Naive thymus-derived CD4-positive, alpha-beta T cell (primary cell): ENCODE measurements around the gene PAEP. TPM values are rescaled to one million over a fixed set of nuclear protein-coding genes. Genes with fewer than 3 reads are reported as not detected.

Experiments
- ATAC-seq: fragments of 150-1000 bp; cut with Tn5 transposase; 2 replicates; pipeline ENCODE4 v1.10.0; 2021; ENCODE audit warnings: mild to moderate bottlenecking, moderate library complexity
- CTCF ChIA-PET: fragments of 350-600 bp; sonication (Branson Sonifier 250); formaldehyde crosslinking; loops from one replicate; lab custom pipeline; 2021; ENCODE audit warnings: antibody characterized with exemption; lab: Charles Lee
- POLR2A ChIA-PET: fragments of 350-600 bp; sonication (Branson Sonifier 250); formaldehyde crosslinking; loops from one replicate; lab custom pipeline; 2021; ENCODE audit warnings: antibody characterized with exemption, inconsistent platforms; lab: Charles Lee
- DNase-seq, 9 donors: peaks; one replicate each; pipeline versions ENCODE4 v3.0.0 to v3.0.0-alpha.2; 2020 to 2022; ENCODE audit warnings: mixed read lengths in 1 of 9
- H3K27ac ChIP-seq: one replicate; pipeline ENCODE4 v1.7.0; 2013; ENCODE audit warnings: mild to moderate bottlenecking, low read depth, low read length, moderate library complexity
- H3K27me3 ChIP-seq, 2 donors: one replicate each; pipeline ENCODE4 v1.7.0; 2013; ENCODE audit warnings: low read length in 2 of 2, mild to moderate bottlenecking in 2 of 2, moderate library complexity in 2 of 2; ENCODE audit not compliant: control insufficient read depth in 2 of 2, insufficient read depth in 2 of 2
- H3K36me3 ChIP-seq, 3 experiments: 1 replicate in 2 of 3; 2 replicates in 1 of 3; pipeline ENCODE4 v1.7.0; 2013; ENCODE audit warnings: low read length in 3 of 3, mild to moderate bottlenecking in 3 of 3, moderate library complexity in 1 of 3; ENCODE audit not compliant: insufficient read depth in 3 of 3, control insufficient read depth in 2 of 3
- H3K4me1 ChIP-seq, 2 donors: one replicate each; pipeline ENCODE4 v1.7.0; 2013; ENCODE audit warnings: low read length in 2 of 2, mild to moderate bottlenecking in 2 of 2, moderate library complexity in 1 of 2; ENCODE audit not compliant: control insufficient read depth in 2 of 2, insufficient read depth in 2 of 2
- H3K4me3 ChIP-seq: 2 replicates; pipeline ENCODE4 v1.7.0; 2013; ENCODE audit warnings: mild to moderate bottlenecking, low read length
- H3K9me3 ChIP-seq, 3 experiments: 1 replicate in 2 of 3; 2 replicates in 1 of 3; pipeline ENCODE4 v1.7.0; 2013; ENCODE audit warnings: low read length in 3 of 3; ENCODE audit not compliant: control insufficient read depth in 2 of 3
- H3K27ac Mint-ChIP-seq, 9 donors: one replicate each; pipeline ENCODE4 v1.8.0; 2020 to 2022; ENCODE audit warnings: mixed read lengths in 9 of 9, mild to moderate bottlenecking in 8 of 9, moderate library complexity in 5 of 9, inconsistent platforms in 2 of 9
- H3K27me3 Mint-ChIP-seq, 5 donors: one replicate each; pipeline ENCODE4 v1.8.0; 2021 to 2022; ENCODE audit warnings: mixed read lengths in 5 of 5, mild to moderate bottlenecking in 1 of 5
- H3K36me3 Mint-ChIP-seq, 5 donors: one replicate each; pipeline ENCODE4 v1.8.0; 2020 to 2022; ENCODE audit warnings: mixed read lengths in 5 of 5, mild to moderate bottlenecking in 3 of 5, inconsistent platforms in 1 of 5
- H3K4me1 Mint-ChIP-seq, 7 donors: one replicate each; pipeline ENCODE4 v1.8.0; 2020 to 2022; ENCODE audit warnings: mixed read lengths in 7 of 7, mild to moderate bottlenecking in 3 of 7, inconsistent platforms in 1 of 7
- H3K4me3 Mint-ChIP-seq, 10 donors: one replicate each; pipeline ENCODE4 v1.8.0; 2020 to 2022; ENCODE audit warnings: mild to moderate bottlenecking in 10 of 10, mixed read lengths in 10 of 10, moderate library complexity in 6 of 10, inconsistent platforms in 2 of 10
- H3K9me3 Mint-ChIP-seq, 11 donors: one replicate each; pipeline ENCODE4 v1.8.0; 2020 to 2022; ENCODE audit warnings: mixed read lengths in 11 of 11, mild to moderate bottlenecking in 4 of 11, inconsistent platforms in 1 of 11, moderate library complexity in 1 of 11
- intact Hi-C, 2 donors: fragments of 100-400 bp; cut with micrococcal nuclease; formaldehyde crosslinking; loops; one replicate each; pipeline ENCODE4 v1.15.1; 2023
- polyA plus RNA-seq, 2 donors: library from polyadenylated mRNA; unstranded; fragments of 300-500 nt; fragmentation: Illumina TruSeq; gene quantifications; one replicate each; pipeline ENCODE4 v1.2.3, GENCODE V29; 2021
- total RNA-seq, 6 experiments: library from RNA in 5 of 6; stranded (reverse) in 5 of 6; gene quantifications; 1 replicate in 5 of 6; 2 replicates in 1 of 6; pipeline ENCODE4 v1.2.3 and lab custom pipeline; 2021 to 2026

Gene PAEP
- total and polyA plus RNA-seq, 7 experiments from 2014 or later: not detected

- Mint-ChIP-seq H3K4me1 (no peaks in the 10 kb centered on the region), H3K4me3 (no peak overlapping the region), H3K27me3 (peaks cover 0 to 25% (median 12%) of the 10 kb centered on the region in 5 donors), H3K27ac (no peak overlapping the region), H3K36me3 (no peaks in the 10 kb centered on the region), H3K9me3 (peaks cover 0 to under 1% (median 0%) of the 10 kb centered on the region in 11 donors)
- ATAC-seq: no peak
- H3K27ac ChIP-seq: no peak overlapping the region
- CTCF ChIA-PET: no interaction called here
- DNase-seq: no peak
- POLR2A ChIA-PET: no interaction called here
- no peaks in the 10 kb centered on the region for H3K9me3 ChIP-seq
- intact Hi-C loops: no loop called here
- H3K36me3 ChIP-seq: no peaks in the 10 kb centered on the region
- H3K4me1 ChIP-seq: no peaks in the 10 kb centered on the region
- no peaks in the 10 kb centered on the region for H3K27me3 ChIP-seq
- H3K4me3 ChIP-seq: no peak overlapping the region
Observed at GRCh38 chr9:135588371-135588770, 26.8 kb downstream of the PAEP start.

- H3K4me3 Mint-ChIP-seq: no peak overlapping the region
Observed at GRCh38 chr9:135588886-135589595, 27.5 kb downstream of the PAEP start.

GRCh38 chr9:135589596-135590485, 28.3 kb downstream of the PAEP start:
- no peaks in the 10 kb centered on the region for H3K4me1 ChIP-seq
- ChIA-PET POLR2A (no interaction called here), CTCF (no interaction called here)
- no peak for DNase-seq
- no peak for ATAC-seq
- peaks cover under 1 to 25% (median 15%) of the 10 kb centered on the region in 5 donors for H3K27me3 Mint-ChIP-seq
- H3K9me3 Mint-ChIP-seq: peaks cover 0 to 2% (median 0%) of the 10 kb centered on the region in 11 donors
- peak overlapping the region in 1 of 9 donors; percentile 21 for H3K27ac Mint-ChIP-seq
- H3K4me1 Mint-ChIP-seq: no peaks in the 10 kb centered on the region
- H3K36me3 Mint-ChIP-seq: no peaks in the 10 kb centered on the region
- no peak overlapping the region for H3K4me3 ChIP-seq
- H3K4me3 Mint-ChIP-seq: no peak overlapping the region
- H3K27me3 ChIP-seq: no peaks in the 10 kb centered on the region
- intact Hi-C loops: no loop called here
- H3K27ac ChIP-seq: no peak overlapping the region
- no peaks in the 10 kb centered on the region for H3K36me3 ChIP-seq
- no peaks in the 10 kb centered on the region for H3K9me3 ChIP-seq

More at GRCh38 chr9:135588886-135589595, 27.5 kb downstream of the PAEP start:
- ChIA-PET CTCF (no interaction called here), POLR2A (no interaction called here)
- DNase-seq (no peak), ATAC-seq (no peak)
- H3K27me3 ChIP-seq: no peaks in the 10 kb centered on the region
- H3K4me1 ChIP-seq: no peaks in the 10 kb centered on the region
- Mint-ChIP-seq H3K4me1 (no peaks in the 10 kb centered on the region), H3K27ac (no peak overlapping the region), H3K27me3 (peaks cover 0 to 26% (median 15%) of the 10 kb centered on the region in 5 donors), H3K9me3 (peaks cover 0 to 2% (median 0%) of the 10 kb centered on the region in 11 donors), H3K36me3 (no peaks in the 10 kb centered on the region)
- H3K4me3 ChIP-seq: no peak overlapping the region
- H3K27ac ChIP-seq: no peak overlapping the region
- no peaks in the 10 kb centered on the region for H3K9me3 ChIP-seq
- H3K36me3 ChIP-seq: no peaks in the 10 kb centered on the region
- intact Hi-C loops: no loop called here

GRCh38 chr9:135590486-135591079, 29.0 kb downstream of the PAEP start:
- no peak for ATAC-seq
- H3K27ac Mint-ChIP-seq: no peak overlapping the region
- H3K9me3 Mint-ChIP-seq: peaks cover 0 to 3% (median 0%) of the 10 kb centered on the region in 11 donors
- H3K4me3 ChIP-seq: no peak overlapping the region
- no peaks in the 10 kb centered on the region for H3K27me3 ChIP-seq
- intact Hi-C loops: no loop called here
- H3K27ac ChIP-seq: no peak overlapping the region
- no peaks in the 10 kb centered on the region for H3K4me1 ChIP-seq
- peaks cover 2 to 21% (median 18%) of the 10 kb centered on the region in 5 donors for H3K27me3 Mint-ChIP-seq
- CTCF ChIA-PET: no interaction called here
- H3K36me3 Mint-ChIP-seq: no peaks in the 10 kb centered on the region
- no peaks in the 10 kb centered on the region for H3K36me3 ChIP-seq
- no peak overlapping the region for H3K4me3 Mint-ChIP-seq
- no peaks in the 10 kb centered on the region for H3K4me1 Mint-ChIP-seq
- H3K9me3 ChIP-seq: no peaks in the 10 kb centered on the region
- no peak for DNase-seq
- POLR2A ChIA-PET: no interaction called here

- Mint-ChIP-seq H3K27me3 (peaks cover 2 to 27% (median 21%) of the 10 kb centered on the region in 5 donors), H3K27ac (no peak overlapping the region), H3K36me3 (no peaks in the 10 kb centered on the region), H3K4me1 (no peaks in the 10 kb centered on the region), H3K4me3 (no peak overlapping the region), H3K9me3 (peaks cover 0 to 3% (median 0%) of the 10 kb centered on the region in 11 donors)
- H3K27me3 ChIP-seq: no peaks in the 10 kb centered on the region
- ATAC-seq (no peak), DNase-seq (no peak)
- no peak overlapping the region for H3K4me3 ChIP-seq
- H3K4me1 ChIP-seq: no peaks in the 10 kb centered on the region
- intact Hi-C loops: no loop called here
- H3K27ac ChIP-seq: no peak overlapping the region
- H3K9me3 ChIP-seq: no peaks in the 10 kb centered on the region
- CTCF ChIA-PET: no interaction called here
- H3K36me3 ChIP-seq: no peaks in the 10 kb centered on the region
- POLR2A ChIA-PET: no interaction called here
Observed at GRCh38 chr9:135591506-135592330, 30.2 kb downstream of the PAEP start.

DNA sequence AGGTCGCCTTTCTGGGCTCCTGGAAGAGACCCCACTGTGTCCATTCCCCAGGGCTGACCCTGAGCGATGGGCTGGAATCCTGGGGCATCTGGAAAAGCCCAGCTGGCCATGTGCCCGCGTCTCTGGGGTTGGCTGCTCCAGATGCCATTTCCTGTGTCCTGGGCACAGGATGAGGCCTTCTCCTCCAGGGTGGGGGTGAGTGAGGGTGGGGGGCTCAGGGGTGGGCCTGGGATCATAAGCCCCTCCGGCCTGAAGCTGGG, 30.7 kb downstream of the PAEP start:
- intact Hi-C loops: no loop called here
- Histone ChIP-seq H3K4me3 (no peak overlapping the region), H3K4me1 (no peaks in the 10 kb centered on the region), H3K36me3 (no peaks in the 10 kb centered on the region), H3K27me3 (no peaks in the 10 kb centered on the region), H3K27ac (no peak overlapping the region), H3K9me3 (no peaks in the 10 kb centered on the region)
- H3K36me3 Mint-ChIP-seq: no peaks in the 10 kb centered on the region
- POLR2A ChIA-PET: no interaction called here
- H3K27ac Mint-ChIP-seq: no peak overlapping the region
- CTCF ChIA-PET: no interaction called here
- H3K4me1 Mint-ChIP-seq: no peaks in the 10 kb centered on the region
- ATAC-seq (no peak), DNase-seq (no peak)
- H3K27me3 Mint-ChIP-seq: peaks cover 2 to 28% (median 21%) of the 10 kb centered on the region in 5 donors
- H3K4me3 Mint-ChIP-seq: no peak overlapping the region
- H3K9me3 Mint-ChIP-seq: peaks cover 0 to 3% (median 0%) of the 10 kb centered on the region in 11 donors
